ENCODE data around the gene AHCTF1.
"Not testable (repeated sequence)": the region's sequence is repeated elsewhere in the genome, so short reads cannot be mapped to it uniquely, and the experiment has no call there.

AHCTF1 gene

GRCh38 chr1:246891105-246891504 is 40.6 kb downstream of the AHCTF1 start:
- Histone ChIP-seq H3K79me2 (ENCODE audit: low read length) (0 out of 2 replicates have a peak, but pooled peaks cover 3% of the 10 kb centered on the region), H4K20me1 (ENCODE audit: insufficient read depth, low read length) (no peaks in the 10 kb centered on the region), H3K9ac (ENCODE audit: low read length) (no peak overlapping the region), H3K27ac (ENCODE audit: low read length) (no peak overlapping the region), H3K4me3 (ENCODE audit: low read length) (no peak overlapping the region), H3K27me3 (ENCODE audit: low read depth, low read length) (no peaks in the 10 kb centered on the region), H3K9me3 (ENCODE audit: insufficient read depth, low read length) (no peaks in the 10 kb centered on the region), H3K4me2 (ENCODE audit: low read length) (no peak overlapping the region), H3K4me1 (ENCODE audit: low read length) (no peaks in the 10 kb centered on the region), H3K36me3 (replicated peaks; ENCODE audit: low read depth, low read length) (peaks cover 68% of the 10 kb centered on the region), H2AFZ (ENCODE audit: low read depth, low read length) (no peak overlapping the region)
- no peak for TF ChIP-seq EZH2phosphoT487 (IDR thresholded peaks at IDR 0.05; ENCODE audit: low read depth)
- TF ChIP-seq, protein P1, sequence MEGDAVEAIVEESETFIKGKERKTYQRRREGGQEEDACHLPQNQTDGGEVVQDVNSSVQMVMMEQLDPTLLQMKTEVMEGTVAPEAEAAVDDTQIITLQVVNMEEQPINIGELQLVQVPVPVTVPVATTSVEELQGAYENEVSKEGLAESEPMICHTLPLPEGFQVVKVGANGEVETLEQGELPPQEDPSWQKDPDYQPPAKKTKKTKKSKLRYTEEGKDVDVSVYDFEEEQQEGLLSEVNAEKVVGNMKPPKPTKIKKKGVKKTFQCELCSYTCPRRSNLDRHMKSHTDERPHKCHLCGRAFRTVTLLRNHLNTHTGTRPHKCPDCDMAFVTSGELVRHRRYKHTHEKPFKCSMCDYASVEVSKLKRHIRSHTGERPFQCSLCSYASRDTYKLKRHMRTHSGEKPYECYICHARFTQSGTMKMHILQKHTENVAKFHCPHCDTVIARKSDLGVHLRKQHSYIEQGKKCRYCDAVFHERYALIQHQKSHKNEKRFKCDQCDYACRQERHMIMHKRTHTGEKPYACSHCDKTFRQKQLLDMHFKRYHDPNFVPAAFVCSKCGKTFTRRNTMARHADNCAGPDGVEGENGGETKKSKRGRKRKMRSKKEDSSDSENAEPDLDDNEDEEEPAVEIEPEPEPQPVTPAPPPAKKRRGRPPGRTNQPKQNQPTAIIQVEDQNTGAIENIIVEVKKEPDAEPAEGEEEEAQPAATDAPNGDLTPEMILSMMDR (IDR thresholded peaks at IDR 0.05; ENCODE audit: low read depth, low read length) = no peak

- Histone ChIP-seq H3K4me1 (ENCODE audit: low read length) (no peaks in the 10 kb centered on the region), H3K27me3 (ENCODE audit: low read depth, low read length) (no peaks in the 10 kb centered on the region), H3K79me2 (ENCODE audit: low read length) (no peaks in the 10 kb centered on the region), H3K36me3 (replicated peaks; ENCODE audit: low read depth, low read length) (peaks cover 67% of the 10 kb centered on the region), H2AFZ (ENCODE audit: low read depth, low read length) (no peak overlapping the region), H3K4me3 (ENCODE audit: low read length) (no peak overlapping the region), H3K27ac (ENCODE audit: low read length) (no peak overlapping the region), H3K4me2 (ENCODE audit: low read length) (no peak overlapping the region), H3K9me3 (ENCODE audit: insufficient read depth, low read length) (no peaks in the 10 kb centered on the region), H4K20me1 (ENCODE audit: insufficient read depth, low read length) (no peaks in the 10 kb centered on the region), H3K9ac (ENCODE audit: low read length) (no peak overlapping the region)
- TF ChIP-seq, protein P1 (IDR thresholded peaks at IDR 0.05; ENCODE audit: low read depth, low read length) = no peak
- no peak for TF ChIP-seq EZH2phosphoT487 (IDR thresholded peaks at IDR 0.05; ENCODE audit: low read depth)
Observed at GRCh38 chr1:246888522-246888921, 43.2 kb downstream of the AHCTF1 start.

GRCh38 chr1:246885389-246885788 is 46.4 kb downstream of the AHCTF1 start:
- H3K4me2 ChIP-seq (ENCODE audit: low read length); H3K27me3 ChIP-seq (ENCODE audit: low read depth, low read length); H3K79me2 ChIP-seq (ENCODE audit: low read length); H3K4me1 ChIP-seq (ENCODE audit: low read length); H3K9ac ChIP-seq (ENCODE audit: low read length); H3K9me3 ChIP-seq (ENCODE audit: insufficient read depth, low read length); H4K20me1 ChIP-seq (ENCODE audit: insufficient read depth, low read length); H3K27ac ChIP-seq (ENCODE audit: low read length); H3K4me3 ChIP-seq (ENCODE audit: low read length); H2AFZ ChIP-seq (ENCODE audit: low read depth, low read length): not testable (repeated sequence)
- H3K36me3 ChIP-seq (replicated peaks; ENCODE audit: low read depth, low read length) = peaks cover 62% of the 10 kb centered on the region

GRCh38 chr1:246878551-246878950 is 53.2 kb downstream of the AHCTF1 start:
- 0 out of 2 replicates have a peak, but pooled peaks cover 3% of the 10 kb centered on the region for H4K20me1 ChIP-seq (ENCODE audit: insufficient read depth, low read length)
- H3K9me3 ChIP-seq (ENCODE audit: insufficient read depth, low read length) = no peaks in the 10 kb centered on the region
- H2AFZ ChIP-seq (ENCODE audit: low read depth, low read length) = no peak overlapping the region
- peaks cover 54% of the 10 kb centered on the region for H3K36me3 ChIP-seq (replicated peaks; ENCODE audit: low read depth, low read length)
- no peak overlapping the region for H3K4me2 ChIP-seq (ENCODE audit: low read length)
- TF ChIP-seq, protein P1 (IDR thresholded peaks at IDR 0.05; ENCODE audit: low read depth, low read length) = no peak
- no peak for TF ChIP-seq EZH2phosphoT487 (IDR thresholded peaks at IDR 0.05; ENCODE audit: low read depth)
- no peak overlapping the region for H3K9ac ChIP-seq (ENCODE audit: low read length)
- no peak overlapping the region for H3K27ac ChIP-seq (ENCODE audit: low read length)
- H3K4me3 ChIP-seq (ENCODE audit: low read length) = no peak overlapping the region
- H3K79me2 ChIP-seq (ENCODE audit: low read length) = peaks cover 35% of the 10 kb centered on the region
- peaks cover 15% of the 10 kb centered on the region for H3K4me1 ChIP-seq (ENCODE audit: low read length)
- H3K27me3 ChIP-seq (ENCODE audit: low read depth, low read length) = no peaks in the 10 kb centered on the region

DNA sequence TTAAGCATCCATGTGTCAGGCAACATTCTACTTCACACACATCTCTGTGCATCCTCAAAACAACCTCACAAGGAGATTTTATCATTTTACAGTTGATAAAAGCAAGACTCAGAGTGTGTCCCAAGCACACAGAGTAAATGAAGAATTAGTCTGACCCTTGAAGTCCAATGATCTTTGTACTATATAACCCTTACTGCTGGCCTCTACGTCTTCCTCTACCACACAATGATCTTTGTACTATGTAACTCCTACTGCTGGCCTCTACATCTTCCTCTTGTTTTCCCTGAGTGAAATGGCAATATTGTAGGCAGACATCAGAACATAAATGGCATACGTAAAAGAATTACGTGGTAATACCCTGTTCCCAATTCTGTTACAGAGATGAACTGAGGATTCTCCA is 55.3 kb downstream of the AHCTF1 start:
- Histone ChIP-seq H2AFZ (ENCODE audit: low read depth, low read length) (no peak overlapping the region), H3K9me3 (ENCODE audit: insufficient read depth, low read length) (no peaks in the 10 kb centered on the region), H3K9ac (ENCODE audit: low read length) (no peak overlapping the region), H4K20me1 (ENCODE audit: insufficient read depth, low read length) (peaks cover 10% of the 10 kb centered on the region; the same call in 1 of the 2 replicates), H3K79me2 (ENCODE audit: low read length) (peaks cover 49% of the 10 kb centered on the region), H3K4me1 (ENCODE audit: low read length) (peaks cover 15% of the 10 kb centered on the region), H3K4me3 (ENCODE audit: low read length) (no peak overlapping the region), H3K36me3 (replicated peaks; ENCODE audit: low read depth, low read length) (peaks cover 58% of the 10 kb centered on the region), H3K27ac (ENCODE audit: low read length) (no peak overlapping the region), H3K27me3 (ENCODE audit: low read depth, low read length) (no peaks in the 10 kb centered on the region), H3K4me2 (ENCODE audit: low read length) (no peak overlapping the region)
- TF ChIP-seq EZH2phosphoT487 (IDR thresholded peaks at IDR 0.05; ENCODE audit: low read depth) = no peak
- TF ChIP-seq, protein P1 (IDR thresholded peaks at IDR 0.05; ENCODE audit: low read depth, low read length) = no peak

All from OCI-LY3 (cell line).